Ovary (tissue), 9 donors: ENCODE measurements around the gene EXOSC9. TPM values are rescaled to one million over a fixed set of nuclear protein-coding genes. Genes with fewer than 3 reads are reported as not detected.

Experiments
- DNase-seq, 5 donors: peaks; one replicate each; pipeline ENCODE4 v3.0.0-alpha.2; 2019 to 2020
- H3K27ac ChIP-seq, 2 donors: fragments of 200-600 bp; one replicate each; pipeline versions ENCODE4 v1.5.1 to v1.8.0; 2019 to 2022
- H3K27me3 ChIP-seq: fragments of 200-600 bp; one replicate; pipeline ENCODE4 v1.8.0; 2022
- H3K36me3 ChIP-seq: fragments of 200-600 bp; sonication (generic); one replicate; pipeline ENCODE4 v1.5.1; 2019
- H3K4me1 ChIP-seq: one replicate; pipeline ENCODE4 v1.8.1; 2013; ENCODE audit warnings: mild to moderate bottlenecking, moderate library complexity; ENCODE audit not compliant: insufficient read depth
- H3K4me3 ChIP-seq: fragments of 200-600 bp; sonication (generic); one replicate; pipeline ENCODE4 v1.5.1; 2017
- H3K9me3 ChIP-seq, 2 donors: fragments of 200-600 bp in 1 of 2; sonication (generic) in 1 of 2; one replicate each; pipeline versions ENCODE4 v1.5.1 to v1.8.1; 2013 to 2019; ENCODE audit warnings: mild to moderate bottlenecking in 1 of 2, moderate library complexity in 1 of 2
- CTCF ChIP-seq, 3 donors: fragments of 450-650 bp in 2 of 3; fragments of 200-600 bp in 1 of 3; IDR thresholded peaks; one replicate each; pipeline versions ENCODE4 v1.5.1 to v1.8.0; 2016 to 2022; ENCODE audit warnings: antibody characterized with exemption in 3 of 3, mild to moderate bottlenecking in 1 of 3
- EP300 ChIP-seq: sonication (generic); formaldehyde crosslinking; IDR thresholded peaks from one replicate; pipeline ENCODE4 v1.6.1; 2017; ENCODE audit warnings: antibody characterized with exemption
- POLR2A ChIP-seq: fragments of 450-650 bp; IDR thresholded peaks from one replicate; pipeline ENCODE4 v1.6.1; 2017; ENCODE audit warnings: antibody characterized with exemption, mild to moderate bottlenecking, moderate library complexity
- WGBS, 3 donors: extraction: QIAGEN DNeasy Blood & Tissue Kit in 1 of 3; methylation state at CpG; one replicate each; pipeline versions ENCODE4 v1.1.5 to v1.1.7; 2013 to 2017; 5-methylcytosine and 5-hydroxymethylcytosine counted together
- intact Hi-C, 4 donors: fragments of 100-400 bp; cut with DNase I; formaldehyde crosslinking; loops; one replicate each; pipeline versions ENCODE4 v1.11.0 to v1.15.1; 2022 to 2023
- polyA plus RNA-seq, 2 donors: library from polyadenylated mRNA; stranded (reverse); fragments of 200-250 nt in 1 of 2; fragments of 350-450 nt in 1 of 2; fragmentation: Illumina TruSeq in 1 of 2; extraction: RNeasy Lipid Tissue Mini Kit (QIAGEN cat#74804) in 1 of 2; gene quantifications; one replicate each; pipeline ENCODE4 v1.2.3, GENCODE V29; 2013 to 2014
- total RNA-seq, 7 donors: library from RNA; depleted of rRNA in 2 of 7; stranded (reverse); fragments of >200 nt in 2 of 7; fragmentation: NEBNext Ultra II Directional in 3 of 7; extraction: Animal tissue kit (Norgen Biotek cat#: 25700) in 3 of 7; gene quantifications; one replicate each; pipeline versions ENCODE4 v1.1.0 to v1.2.4, GENCODE V29; 2016 to 2023
- donor health status: DM: no; HTN: no; CAD: no; lungs with moderate emphysema.
- donor health status: DM: no; HTN: no; CAD: no.
- donor health status: Bipolar disorder and iron deficiency.
- donor health status: DM: yes; HTN: yes; CAD: no.
- donor health status: DM: no; HTN: no; CAD: no.
- donor health status: DM: yes; HTN: yes; CAD: no.

The EXOSC9 gene
- total and polyA plus RNA-seq, 9 donors = 13.2 to 21.8 (median 17.9) TPM

DNA sequence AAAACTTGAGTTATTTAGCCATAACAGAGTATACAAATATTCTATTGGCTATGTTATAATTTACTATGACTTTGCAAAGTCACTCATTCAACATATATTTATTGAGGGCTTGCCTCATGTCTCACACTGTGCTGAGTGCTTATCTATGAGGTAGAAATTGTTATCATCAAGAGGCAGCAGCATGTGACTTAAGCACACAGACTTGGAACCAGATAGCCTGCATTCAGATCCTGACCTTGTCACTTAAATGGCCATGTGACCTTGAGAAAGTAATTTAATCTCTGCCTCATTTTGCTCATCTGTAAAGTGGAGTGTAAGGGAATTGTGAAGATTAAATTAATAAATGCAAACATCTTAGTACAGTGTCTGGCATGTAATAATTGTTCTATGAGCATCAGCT lies 10.1 kb upstream of the EXOSC9 start:
- no peak overlapping the region for H3K27ac ChIP-seq
- intact Hi-C loops = no loop called here
- DNase-seq = no peak
- H3K4me3 ChIP-seq = no peak overlapping the region
- H3K27me3 ChIP-seq = no peaks in the 10 kb centered on the region
- no peaks in the 10 kb centered on the region for H3K9me3 ChIP-seq
- no peaks in the 10 kb centered on the region for H3K36me3 ChIP-seq
- TF ChIP-seq CTCF (IDR thresholded peaks at IDR 0.05) (no peak), EP300 (no peak), POLR2A (no peak)
- no peaks in the 10 kb centered on the region for H3K4me1 ChIP-seq

GRCh38 chr4:121791481-121791880 lies 9.6 kb upstream of the EXOSC9 start:
- Histone ChIP-seq H3K4me3 (no peak overlapping the region), H3K27ac (no peak overlapping the region), H3K27me3 (no peaks in the 10 kb centered on the region), H3K4me1 (no peaks in the 10 kb centered on the region), H3K36me3 (no peaks in the 10 kb centered on the region), H3K9me3 (no peaks in the 10 kb centered on the region)
- 59 to 63% (median 62%) methylated on average over 5 of the region's 5 CpGs for WGBS, 3 donors
- intact Hi-C loops = no loop called here
- DNase-seq = no peak
- no peak for TF ChIP-seq EP300
- no peak for TF ChIP-seq POLR2A
- TF ChIP-seq CTCF (IDR thresholded peaks at IDR 0.05) = no peak

- Histone ChIP-seq H3K9me3 (no peaks in the 10 kb centered on the region), H3K27ac (no peak overlapping the region), H3K27me3 (no peaks in the 10 kb centered on the region), H3K36me3 (no peaks in the 10 kb centered on the region), H3K4me1 (no peaks in the 10 kb centered on the region), H3K4me3 (no peak overlapping the region)
- intact Hi-C loops = no loop called here
- TF ChIP-seq EP300 = no peak
- no peak for TF ChIP-seq POLR2A
- no peak for TF ChIP-seq CTCF (IDR thresholded peaks at IDR 0.05)
- no peak for DNase-seq
- WGBS, 3 donors = 93 to 98% (median 97%) methylated on average over 2 of the region's 2 CpGs
Measured at GRCh38 chr4:121792966-121793365, 8.2 kb upstream of the EXOSC9 start.

DNA sequence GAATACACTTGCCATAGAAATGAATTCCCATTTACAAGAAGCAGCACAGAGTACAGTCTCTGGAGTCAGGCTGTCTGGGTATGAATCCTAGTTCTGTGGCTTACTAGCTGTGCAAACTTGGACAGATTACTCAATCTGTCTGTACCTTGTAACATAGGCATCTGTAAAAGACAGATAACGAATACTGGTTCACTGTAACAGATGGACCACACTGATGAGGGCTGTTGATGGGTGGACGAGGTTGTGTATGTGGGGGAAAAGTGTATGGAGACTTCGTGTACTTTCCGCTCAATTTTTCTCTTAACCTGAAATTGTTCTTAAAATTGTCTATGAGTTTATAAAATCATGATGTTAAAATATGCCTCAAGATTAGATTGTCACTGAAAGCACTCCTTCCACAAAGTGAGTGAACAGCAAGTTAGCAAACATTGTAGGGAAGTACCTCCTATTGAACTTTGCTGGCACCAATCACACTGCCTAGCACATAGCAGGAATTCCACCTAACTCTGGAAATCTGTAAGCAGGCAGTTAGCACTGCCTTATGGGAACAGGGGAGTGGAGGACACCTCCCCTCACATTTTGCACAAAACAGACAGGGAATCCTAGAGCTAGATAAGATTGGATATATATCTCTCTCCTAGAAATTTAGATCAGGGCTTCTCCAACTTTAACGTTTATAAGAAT lies 6.5 kb upstream of the EXOSC9 start:
- TF ChIP-seq EP300 (no peak), CTCF (IDR thresholded peaks at IDR 0.05) (no peak), POLR2A (no peak)
- WGBS, 3 donors = 51 to 64% (median 55%) methylated on average over 5 of the region's 5 CpGs
- DNase-seq = no peak

More for the DNA sequence above, 6.5 kb upstream of the EXOSC9 start:
- Histone ChIP-seq H3K4me1 (no peaks in the 10 kb centered on the region), H3K9me3 (no peaks in the 10 kb centered on the region), H3K36me3 (no peaks in the 10 kb centered on the region), H3K27me3 (no peaks in the 10 kb centered on the region), H3K27ac (no peak overlapping the region), H3K4me3 (no peak overlapping the region)
- intact Hi-C loops = no loop called here
